ENCODE results near the gene SLC16A5.

SLC16A5 gene

DNA sequence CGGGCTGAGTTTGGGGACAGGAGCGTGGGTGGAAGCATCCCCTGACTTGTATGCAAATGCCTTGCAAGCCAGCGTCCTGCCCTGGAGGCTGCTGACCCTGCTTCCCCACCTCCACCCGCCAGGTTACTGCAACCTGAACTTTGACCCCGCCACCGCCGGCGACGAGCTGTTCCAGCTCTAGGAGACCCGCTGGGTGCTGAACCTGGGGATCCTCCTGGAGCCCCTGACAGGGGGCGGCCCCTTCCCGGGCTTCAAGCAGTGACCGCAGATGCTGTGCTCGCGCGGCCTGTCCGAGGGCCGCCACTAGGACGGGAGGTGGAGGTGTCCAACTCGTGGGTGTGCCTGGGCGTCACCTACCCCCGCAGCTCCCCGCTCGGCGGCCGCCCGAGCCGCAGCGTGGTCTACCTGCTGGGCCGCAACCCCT, 10.7 kb upstream of the SLC16A5 start:
- Histone ChIP-seq H3K4me3 (ENCODE audit: low read depth, low read length) (no peak overlapping the region), H3K36me3 (ENCODE audit: control insufficient read depth, insufficient read depth, low read length) (no peaks in the 10 kb centered on the region), H3K4me1 (ENCODE audit: control insufficient read depth, insufficient read depth, low read length) (peaks cover 10% of the 10 kb centered on the region), H3K27me3 (ENCODE audit: control insufficient read depth, insufficient read depth, low read length) (no peaks in the 10 kb centered on the region), H3K9me3 (ENCODE audit: control insufficient read depth, insufficient read depth, low read length) (no peaks in the 10 kb centered on the region), H3K27ac (ENCODE audit: low read depth, low read length) (no peak overlapping the region), H3K9ac (ENCODE audit: low read depth, low read length) (no peak overlapping the region)

DNA sequence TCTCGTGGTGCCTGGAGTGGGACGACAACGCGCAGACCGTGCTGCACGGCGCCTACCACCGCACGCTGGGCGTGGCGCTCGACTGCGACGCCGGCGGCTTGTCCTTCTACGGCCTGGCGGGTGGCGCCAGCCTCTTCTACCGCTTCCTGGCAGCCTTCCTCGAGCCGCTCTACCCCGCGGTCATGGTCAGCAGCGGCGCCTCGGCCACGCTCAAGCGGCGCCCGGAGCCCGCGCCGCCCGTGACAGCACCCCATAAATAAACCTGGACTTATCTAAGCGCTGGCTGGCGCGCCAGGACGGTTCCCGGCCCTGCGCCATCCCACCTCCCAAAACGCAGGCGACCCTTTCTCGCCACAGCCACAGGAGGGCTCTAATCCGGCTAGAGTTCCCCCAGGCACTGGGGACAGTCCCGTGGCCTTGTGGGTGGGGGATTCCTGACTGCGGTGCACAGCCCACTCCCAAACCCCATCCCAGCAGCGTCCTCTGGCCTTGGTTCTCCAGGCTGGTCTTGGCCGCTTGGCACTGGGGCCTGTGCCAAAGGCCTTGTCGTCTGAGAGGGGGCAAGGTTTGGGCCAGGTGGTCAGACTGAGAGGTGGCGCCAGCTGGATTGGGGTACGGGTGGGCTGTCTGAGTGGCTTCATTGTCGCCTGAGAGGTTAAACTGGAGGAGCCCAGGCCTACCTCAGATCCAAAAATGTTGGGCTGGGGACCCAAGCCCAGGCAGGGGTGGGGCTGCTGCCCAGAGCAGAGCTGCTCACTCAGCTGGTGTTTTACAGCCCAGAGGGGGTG, 10.1 kb upstream of the SLC16A5 start:
- Histone ChIP-seq H3K9me3 (ENCODE audit: control insufficient read depth, insufficient read depth, low read length) (no peaks in the 10 kb centered on the region), H3K27me3 (ENCODE audit: control insufficient read depth, insufficient read depth, low read length) (no peaks in the 10 kb centered on the region), H3K27ac (ENCODE audit: low read depth, low read length) (peak overlapping the region; percentile 75), H3K4me1 (ENCODE audit: control insufficient read depth, insufficient read depth, low read length) (peaks cover 14% of the 10 kb centered on the region), H3K36me3 (ENCODE audit: control insufficient read depth, insufficient read depth, low read length) (no peaks in the 10 kb centered on the region), H3K4me3 (ENCODE audit: low read depth, low read length) (no peak overlapping the region), H3K9ac (ENCODE audit: low read depth, low read length) (no peak overlapping the region)

DNA sequence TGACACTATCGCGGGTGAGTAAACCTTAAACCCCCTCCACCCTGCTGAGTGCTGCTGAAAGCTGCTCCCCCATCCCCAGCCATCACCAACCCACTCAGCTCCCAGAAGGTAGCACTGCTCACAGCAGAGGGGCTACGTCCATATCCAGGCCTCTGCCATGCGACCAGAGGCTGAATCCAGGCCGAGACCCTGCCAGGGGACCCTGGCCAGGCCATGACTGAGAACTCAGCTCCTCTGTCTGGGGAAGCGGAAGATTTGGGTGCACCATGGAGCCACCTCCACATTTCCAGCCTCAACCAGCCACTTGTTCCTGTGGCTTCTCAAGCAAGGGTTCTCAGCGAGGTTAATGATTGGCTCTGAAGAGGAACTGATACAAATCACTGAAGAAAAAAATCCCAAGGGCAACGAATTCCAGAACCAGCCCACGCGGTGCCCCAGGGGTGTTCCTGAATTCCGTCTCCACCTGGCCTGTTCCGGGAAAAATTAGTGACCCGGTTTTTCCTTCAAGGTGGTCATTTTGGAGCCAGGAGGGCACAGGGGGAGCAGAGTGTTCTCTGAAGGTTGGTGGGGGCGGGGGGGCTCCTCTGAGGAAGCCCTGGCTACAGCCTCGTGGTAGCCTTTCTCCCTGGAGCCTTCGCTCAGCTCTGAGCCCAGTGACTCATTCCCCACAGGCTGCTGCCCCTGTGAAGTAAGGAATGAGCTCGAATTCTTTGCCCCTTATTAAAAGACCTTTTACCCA, 9.3 kb upstream of the SLC16A5 start:
- H3K27ac ChIP-seq (ENCODE audit: low read depth, low read length), result peak overlapping the region; percentile 75
- no peaks in the 10 kb centered on the region for H3K27me3 ChIP-seq (ENCODE audit: control insufficient read depth, insufficient read depth, low read length)
- no peak overlapping the region for H3K4me3 ChIP-seq (ENCODE audit: low read depth, low read length)
- H3K9ac ChIP-seq (ENCODE audit: low read depth, low read length), result no peak overlapping the region
- H3K4me1 ChIP-seq (ENCODE audit: control insufficient read depth, insufficient read depth, low read length), result peaks cover 15% of the 10 kb centered on the region
- H3K36me3 ChIP-seq (ENCODE audit: control insufficient read depth, insufficient read depth, low read length), result no peaks in the 10 kb centered on the region
- H3K9me3 ChIP-seq (ENCODE audit: control insufficient read depth, insufficient read depth, low read length), result no peaks in the 10 kb centered on the region

DNA sequence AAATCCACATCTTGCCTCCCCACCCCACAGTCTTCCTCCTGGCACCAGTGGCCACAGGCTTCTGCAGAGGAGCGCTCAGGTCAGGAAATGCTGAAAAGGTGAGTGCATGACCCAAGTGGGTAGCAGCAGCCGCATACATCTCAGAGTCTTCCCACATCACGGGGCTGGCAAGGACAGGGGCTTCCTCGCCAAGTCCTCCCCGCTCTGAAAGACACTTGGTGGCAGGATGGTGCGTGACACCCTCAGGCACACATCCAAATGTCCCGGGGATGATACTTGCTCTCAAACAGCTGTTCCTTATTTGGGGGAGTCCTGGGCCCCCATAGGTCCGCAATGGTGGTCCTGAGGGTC, 8.8 kb upstream of the SLC16A5 start:
- Histone ChIP-seq H3K9ac (ENCODE audit: low read depth, low read length) (no peak overlapping the region), H3K4me3 (ENCODE audit: low read depth, low read length) (no peak overlapping the region), H3K36me3 (ENCODE audit: control insufficient read depth, insufficient read depth, low read length) (no peaks in the 10 kb centered on the region), H3K27me3 (ENCODE audit: control insufficient read depth, insufficient read depth, low read length) (no peaks in the 10 kb centered on the region), H3K9me3 (ENCODE audit: control insufficient read depth, insufficient read depth, low read length) (no peaks in the 10 kb centered on the region), H3K4me1 (ENCODE audit: control insufficient read depth, insufficient read depth, low read length) (peaks cover 15% of the 10 kb centered on the region), H3K27ac (ENCODE audit: low read depth, low read length) (peak overlapping the region; percentile 75)

DNA sequence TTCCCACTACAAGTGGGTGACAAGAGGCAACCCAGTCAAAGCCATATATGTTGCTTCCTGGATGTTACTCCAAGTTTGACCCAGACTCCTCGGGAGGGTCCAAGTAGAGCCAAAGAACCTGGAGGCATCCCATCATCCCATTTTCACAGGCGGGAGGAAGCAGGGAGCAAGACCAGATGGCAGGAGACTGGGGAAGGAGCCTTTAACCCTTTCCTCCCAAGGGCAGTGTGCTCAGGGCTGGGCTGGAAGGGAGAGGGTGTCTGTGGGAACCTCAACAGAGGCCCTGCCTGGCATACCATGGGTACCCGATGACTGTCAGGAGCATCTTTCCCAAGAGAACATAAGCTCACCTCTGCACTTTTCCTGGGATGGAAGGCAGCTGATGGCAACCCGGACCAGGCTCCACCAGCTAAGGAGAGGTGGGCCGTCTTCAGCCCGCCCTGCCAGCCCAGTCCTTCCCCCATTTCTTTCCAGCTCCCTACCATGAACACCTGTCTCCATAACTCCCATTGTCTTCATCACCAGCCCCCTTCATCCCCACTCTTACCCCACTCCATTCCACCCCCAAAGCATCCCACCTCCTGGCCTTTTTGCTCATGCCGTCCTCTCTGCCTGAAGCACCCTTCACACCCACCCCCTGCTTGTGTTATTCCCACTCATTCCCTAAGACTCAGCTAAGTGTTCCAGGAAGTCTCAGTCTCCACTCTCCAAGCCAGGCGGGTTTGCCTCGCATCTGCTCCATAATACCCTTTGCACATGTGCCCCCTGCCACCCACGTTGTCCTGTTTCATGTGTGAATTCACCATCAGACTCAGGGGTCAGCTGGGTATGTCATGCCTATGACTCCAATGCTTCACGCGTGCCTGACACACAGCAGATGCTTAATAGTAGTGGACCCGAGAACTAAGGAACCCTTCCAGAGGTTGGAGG, 5.9 kb upstream of the SLC16A5 start:
- Histone ChIP-seq H3K9ac (ENCODE audit: low read depth, low read length) (no peak overlapping the region), H3K4me3 (ENCODE audit: low read depth, low read length) (no peak overlapping the region), H3K27me3 (ENCODE audit: control insufficient read depth, insufficient read depth, low read length) (no peaks in the 10 kb centered on the region), H3K4me1 (ENCODE audit: control insufficient read depth, insufficient read depth, low read length) (peaks cover 15% of the 10 kb centered on the region), H3K36me3 (ENCODE audit: control insufficient read depth, insufficient read depth, low read length) (no peaks in the 10 kb centered on the region), H3K27ac (ENCODE audit: low read depth, low read length) (no peak overlapping the region), H3K9me3 (ENCODE audit: control insufficient read depth, insufficient read depth, low read length) (no peaks in the 10 kb centered on the region)

DNA sequence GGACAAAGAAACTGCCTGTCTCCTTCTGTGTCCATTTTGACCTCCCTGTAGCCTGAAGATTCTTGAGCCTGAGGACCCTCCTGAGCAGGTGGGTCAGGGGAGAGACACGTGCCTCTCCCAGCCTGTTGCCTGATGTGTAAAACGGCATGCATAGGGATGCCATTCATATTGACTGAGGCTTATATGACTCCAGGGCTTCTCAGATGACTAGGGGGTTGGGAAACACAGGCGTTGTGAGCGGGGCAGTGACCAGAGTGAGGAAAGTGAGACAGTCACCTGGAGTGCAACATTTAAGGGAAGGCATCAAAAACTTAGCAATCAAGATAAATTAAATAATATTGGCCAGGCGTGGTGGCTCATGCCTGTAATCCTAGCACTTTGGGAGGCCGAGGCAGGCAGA, 5.1 kb upstream of the SLC16A5 start:
- H3K36me3 ChIP-seq (ENCODE audit: control insufficient read depth, insufficient read depth, low read length), result no peaks in the 10 kb centered on the region
- no peaks in the 10 kb centered on the region for H3K9me3 ChIP-seq (ENCODE audit: control insufficient read depth, insufficient read depth, low read length)
- H3K4me3 ChIP-seq (ENCODE audit: low read depth, low read length), result no peak overlapping the region
- peaks cover 19% of the 10 kb centered on the region for H3K4me1 ChIP-seq (ENCODE audit: control insufficient read depth, insufficient read depth, low read length)
- no peak overlapping the region for H3K9ac ChIP-seq (ENCODE audit: low read depth, low read length)
- H3K27me3 ChIP-seq (ENCODE audit: control insufficient read depth, insufficient read depth, low read length), result no peaks in the 10 kb centered on the region
- no peak overlapping the region for H3K27ac ChIP-seq (ENCODE audit: low read depth, low read length)

DNA sequence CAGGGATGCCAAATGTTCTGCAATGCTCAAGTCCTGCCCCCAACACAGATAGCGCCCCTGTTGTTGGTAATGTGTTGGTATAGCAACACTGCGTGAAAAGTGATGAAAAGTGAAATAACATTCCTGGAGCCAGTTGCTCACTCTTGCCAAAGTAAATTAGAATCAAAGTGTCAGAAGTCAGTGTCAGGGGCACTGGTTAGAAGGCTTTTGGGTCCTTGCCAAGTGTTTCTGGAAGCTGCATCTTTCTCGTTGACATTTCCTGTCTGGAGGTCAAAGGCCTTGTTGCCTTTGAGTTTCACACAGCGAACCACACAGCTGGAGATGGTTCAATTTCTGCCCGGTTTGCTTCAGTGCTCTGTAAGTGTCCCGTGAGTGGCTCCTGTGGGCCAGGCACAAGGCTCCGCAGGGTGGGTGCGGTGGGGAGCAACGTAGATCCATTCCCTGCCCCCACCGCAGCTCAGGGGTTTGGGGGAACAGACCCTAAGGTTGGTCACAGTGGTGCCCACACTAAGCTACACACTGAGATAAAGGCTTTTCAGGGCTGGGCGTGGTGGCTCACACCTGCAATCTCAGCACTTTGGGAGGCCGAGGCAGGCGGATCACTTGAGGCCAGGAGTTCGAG, 3.6 kb upstream of the SLC16A5 start:
- no peak overlapping the region for H3K4me3 ChIP-seq (ENCODE audit: low read depth, low read length)
- H3K4me1 ChIP-seq (ENCODE audit: control insufficient read depth, insufficient read depth, low read length), result peaks cover 18% of the 10 kb centered on the region
- no peak overlapping the region for H3K9ac ChIP-seq (ENCODE audit: low read depth, low read length)
- H3K9me3 ChIP-seq (ENCODE audit: control insufficient read depth, insufficient read depth, low read length), result no peaks in the 10 kb centered on the region
- no peak overlapping the region for H3K27ac ChIP-seq (ENCODE audit: low read depth, low read length)
- H3K27me3 ChIP-seq (ENCODE audit: control insufficient read depth, insufficient read depth, low read length), result no peaks in the 10 kb centered on the region
- H3K36me3 ChIP-seq (ENCODE audit: control insufficient read depth, insufficient read depth, low read length), result no peaks in the 10 kb centered on the region

DNA sequence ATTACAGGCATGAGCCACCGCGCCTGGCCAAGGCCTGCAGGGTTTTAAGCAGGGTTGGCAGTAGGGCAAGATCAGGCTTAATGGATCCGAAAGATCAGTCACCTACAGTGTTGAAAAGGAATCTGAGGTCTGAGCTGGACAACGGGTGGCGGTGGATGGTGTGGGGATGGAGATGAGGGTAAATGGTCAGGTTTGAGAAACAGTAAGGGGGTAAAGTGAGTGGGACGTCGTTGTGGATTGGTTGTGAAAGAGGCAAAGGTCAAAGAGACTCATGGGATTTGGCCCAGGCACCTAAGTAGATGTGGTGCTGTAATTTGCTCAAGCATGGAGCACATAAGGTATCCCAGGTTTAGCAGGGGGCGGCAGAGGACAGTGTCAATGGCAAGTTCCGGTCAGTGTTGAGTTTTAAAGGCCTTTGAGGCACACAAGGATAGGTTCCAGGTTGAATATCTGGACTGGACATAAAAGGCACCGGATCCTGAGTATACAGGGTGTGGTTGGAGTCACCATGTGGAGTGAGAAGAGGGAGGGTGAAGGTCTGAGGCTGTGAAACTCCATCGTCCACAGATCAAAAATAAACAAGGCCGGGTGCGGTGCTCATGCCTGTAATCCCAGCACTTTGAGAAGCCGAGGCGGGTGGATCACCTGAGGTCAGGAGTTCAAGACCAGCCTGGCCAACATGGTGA, 1.1 kb upstream of the SLC16A5 start:
- no peak overlapping the region for H3K4me3 ChIP-seq (ENCODE audit: low read depth, low read length)
- no peak overlapping the region for H3K9ac ChIP-seq (ENCODE audit: low read depth, low read length)
- no peaks in the 10 kb centered on the region for H3K9me3 ChIP-seq (ENCODE audit: control insufficient read depth, insufficient read depth, low read length)
- no peaks in the 10 kb centered on the region for H3K36me3 ChIP-seq (ENCODE audit: control insufficient read depth, insufficient read depth, low read length)
- H3K27me3 ChIP-seq (ENCODE audit: control insufficient read depth, insufficient read depth, low read length), result no peaks in the 10 kb centered on the region
- H3K27ac ChIP-seq (ENCODE audit: low read depth, low read length), result peak overlapping the region; percentile 93
- peaks cover 26% of the 10 kb centered on the region for H3K4me1 ChIP-seq (ENCODE audit: control insufficient read depth, insufficient read depth, low read length)

DNA sequence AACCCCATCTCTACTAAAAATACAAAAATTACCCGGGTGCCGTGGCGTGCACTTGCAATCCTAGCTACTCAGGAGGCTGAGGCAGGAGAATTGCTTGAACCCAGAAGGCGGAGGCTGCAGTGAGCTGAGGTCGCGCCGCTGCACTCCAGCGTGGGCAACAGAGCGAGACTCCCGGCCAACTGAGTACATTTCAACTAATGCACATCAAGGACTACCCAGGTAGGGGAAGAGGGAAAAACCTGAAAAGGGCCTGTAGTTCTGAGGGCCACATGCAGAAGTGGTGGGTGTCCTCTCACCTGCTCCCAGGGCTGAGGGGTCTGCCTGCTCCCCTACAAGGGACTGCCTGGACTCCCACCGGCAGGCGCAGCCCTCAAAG, 584 bp upstream of the SLC16A5 start:
- Histone ChIP-seq H3K9me3 (ENCODE audit: control insufficient read depth, insufficient read depth, low read length) (no peaks in the 10 kb centered on the region), H3K9ac (ENCODE audit: low read depth, low read length) (peak overlapping the region; percentile 84), H3K4me3 (ENCODE audit: low read depth, low read length) (peak overlapping the region; percentile 78), H3K4me1 (ENCODE audit: control insufficient read depth, insufficient read depth, low read length) (peaks cover 26% of the 10 kb centered on the region), H3K36me3 (ENCODE audit: control insufficient read depth, insufficient read depth, low read length) (no peaks in the 10 kb centered on the region), H3K27ac (ENCODE audit: low read depth, low read length) (peak overlapping the region; percentile 93), H3K27me3 (ENCODE audit: control insufficient read depth, insufficient read depth, low read length) (no peaks in the 10 kb centered on the region)

Data from HUES48 (cell line).